ENCODE results near the gene MGARP.

GRCh38 chr4:139241784-139242151, 38.3 kb downstream of the MGARP start:
- TF ChIP-seq CTCF (IDR thresholded peaks at IDR 0.05) (peak; percentile 1), EZH2 (IDR thresholded peaks at IDR 0.05) (no peak)

Measured in neural progenitor cell (in vitro differentiated cells).